ENCODE results near the gene LUC7L3.
"Not testable (repeated sequence)": the region's sequence is repeated elsewhere in the genome, so short reads cannot be mapped to it uniquely, and the experiment has no call there.

Gene LUC7L3

DNA sequence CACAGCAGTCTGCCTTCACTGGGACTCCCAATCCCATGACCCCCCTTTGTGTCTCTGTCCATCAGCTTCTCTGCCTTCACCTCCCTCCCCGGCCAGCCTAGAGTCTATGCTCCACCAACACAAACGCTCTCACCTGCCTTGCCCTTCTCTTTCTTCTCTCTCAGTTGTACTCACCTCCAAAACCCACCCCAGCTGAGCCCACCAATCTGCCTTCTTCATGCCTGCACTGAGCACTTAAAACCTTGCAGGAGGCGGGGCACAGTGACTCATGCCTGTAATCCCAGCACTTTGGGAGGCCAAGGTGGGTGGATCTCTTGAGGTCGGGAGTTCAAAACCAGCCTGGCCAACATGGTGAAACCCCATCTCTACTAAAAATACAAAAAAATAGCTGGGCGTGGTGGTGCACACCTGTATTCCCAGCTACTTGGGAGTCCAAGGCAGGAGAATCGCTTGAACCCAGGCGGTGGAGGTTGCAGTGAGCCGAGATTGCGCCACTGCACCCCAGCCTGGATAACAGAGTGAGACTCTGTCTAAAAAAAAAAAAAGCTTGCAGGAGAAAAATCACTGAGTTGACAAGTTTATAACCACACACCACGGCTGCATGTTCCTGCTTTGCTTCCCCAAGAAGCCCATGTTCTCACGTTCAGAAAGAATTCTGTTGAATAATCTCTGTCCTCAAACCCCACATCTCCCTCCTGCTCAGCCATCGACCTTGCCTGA, 38.7 kb upstream of the LUC7L3 start:
- H3K27ac ChIP-seq (ENCODE audit: low read depth, low read length); H3K9ac ChIP-seq (ENCODE audit: low read depth in 1 of 2, low read length in 2 of 2); H3K27me3 ChIP-seq (ENCODE audit: control insufficient read depth in 1 of 2, insufficient read depth in 2 of 2, low read length in 2 of 2): not testable (repeated sequence)

DNA sequence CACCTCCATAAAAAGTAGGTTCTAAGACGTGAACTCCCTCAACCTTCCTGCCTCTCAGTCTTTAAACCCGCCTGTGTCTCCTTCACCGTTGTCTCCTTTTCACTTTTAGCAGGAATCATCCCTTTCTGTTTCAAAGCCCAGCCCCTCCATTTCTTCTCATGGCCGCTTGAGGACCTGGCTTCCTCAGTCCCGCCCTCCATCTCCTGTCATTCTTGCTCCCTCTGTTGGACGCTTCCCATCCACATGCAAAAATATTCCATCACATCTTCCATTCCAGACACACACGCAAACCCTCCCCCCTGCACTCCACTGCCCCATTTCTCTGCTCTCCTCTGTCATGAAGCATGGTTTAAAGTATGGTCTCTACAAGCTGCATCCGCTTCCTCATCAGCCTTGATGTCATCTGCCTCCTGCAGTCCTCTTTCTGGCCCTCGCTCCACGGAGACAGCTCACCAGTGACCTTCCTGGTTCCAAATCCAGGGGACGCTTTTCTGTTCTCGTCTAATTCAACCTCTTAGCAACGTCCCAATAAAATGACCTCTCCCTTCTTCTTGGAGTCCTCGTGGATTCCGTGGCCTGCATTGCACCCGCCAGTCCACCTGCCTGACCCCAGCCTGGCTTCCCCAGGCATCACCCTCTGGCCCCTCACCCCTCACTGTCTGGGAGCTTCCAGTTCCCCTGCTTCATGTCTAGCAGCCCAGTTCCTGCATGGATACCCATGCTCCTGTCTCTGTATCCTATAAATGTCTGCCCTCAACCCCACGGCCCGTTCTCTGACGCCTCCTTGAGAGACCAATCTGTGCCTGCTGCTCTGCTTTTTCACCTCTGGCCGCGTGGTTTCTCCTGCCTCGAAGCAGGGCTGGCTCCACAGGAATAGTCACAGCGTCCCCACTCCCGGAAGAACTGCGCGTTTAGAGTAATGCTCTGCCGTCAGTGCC, 37.9 kb upstream of the LUC7L3 start:
- Histone ChIP-seq H3K4me1 (ENCODE audit: control insufficient read depth in 1 of 2, insufficient read depth in 2 of 2, low read length in 2 of 2) (peaks cover 27 to 39% of the 10 kb centered on the region in 2 donors), H3K27me3 (ENCODE audit: control insufficient read depth in 1 of 2, insufficient read depth in 2 of 2, low read length in 2 of 2) (no peaks in the 10 kb centered on the region), H3K9ac (ENCODE audit: low read depth in 1 of 2, low read length in 2 of 2) (no peak overlapping the region), H3K27ac (ENCODE audit: low read depth, low read length) (no peak overlapping the region), H3K9me3 (ENCODE audit: control insufficient read depth in 1 of 2, low read length in 2 of 2) (no peaks in the 10 kb centered on the region), H3K4me3 (ENCODE audit: low read depth in 1 of 2, low read length in 2 of 2) (peak overlapping the region in 1 of 2 donors; percentile 4), H3K36me3 (ENCODE audit: control insufficient read depth in 1 of 2, insufficient read depth in 2 of 2, low read length in 2 of 2) (peaks cover 0 to 29% of the 10 kb centered on the region in 2 donors)

More for the DNA sequence above, 38.7 kb upstream of the LUC7L3 start:
- H3K4me3 ChIP-seq (ENCODE audit: low read depth in 1 of 2, low read length in 2 of 2): peak overlapping the region in 1 of 2 donors; percentile 4
- peaks cover 0 to 36% of the 10 kb centered on the region in 2 donors for H3K36me3 ChIP-seq (ENCODE audit: control insufficient read depth in 1 of 2, insufficient read depth in 2 of 2, low read length in 2 of 2)
- H3K4me1 ChIP-seq (ENCODE audit: control insufficient read depth in 1 of 2, insufficient read depth in 2 of 2, low read length in 2 of 2): peaks cover 25 to 38% of the 10 kb centered on the region in 2 donors
- H3K9me3 ChIP-seq (ENCODE audit: control insufficient read depth in 1 of 2, low read length in 2 of 2): not testable (repeated sequence)

DNA sequence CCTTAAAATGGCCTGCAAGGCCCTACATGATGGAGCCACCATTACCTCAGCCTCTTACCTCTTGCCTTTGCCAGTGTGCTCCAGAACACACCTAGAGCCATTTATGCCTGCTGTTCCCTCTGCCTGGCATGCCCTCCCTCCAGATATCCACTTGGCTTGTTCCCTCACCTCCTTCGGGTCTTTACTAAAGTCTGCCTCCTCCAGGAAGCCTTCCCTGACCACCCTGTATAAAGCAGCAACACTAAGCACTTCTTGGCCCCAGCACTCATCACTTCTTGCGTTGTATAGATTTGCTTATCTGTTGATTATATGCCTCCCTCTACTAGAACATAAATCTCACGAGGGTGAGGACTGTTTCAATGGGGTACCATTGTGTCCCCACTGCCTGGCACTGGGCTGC, 37.0 kb upstream of the LUC7L3 start:
- Histone ChIP-seq H3K4me3 (ENCODE audit: low read depth in 1 of 2, low read length in 2 of 2) (no peak overlapping the region), H3K4me1 (ENCODE audit: control insufficient read depth in 1 of 2, insufficient read depth in 2 of 2, low read length in 2 of 2) (peaks cover 34 to 47% of the 10 kb centered on the region in 2 donors), H3K27ac (ENCODE audit: low read depth, low read length) (no peak overlapping the region), H3K27me3 (ENCODE audit: control insufficient read depth in 1 of 2, insufficient read depth in 2 of 2, low read length in 2 of 2) (no peaks in the 10 kb centered on the region), H3K36me3 (ENCODE audit: control insufficient read depth in 1 of 2, insufficient read depth in 2 of 2, low read length in 2 of 2) (peaks cover 0 to 24% of the 10 kb centered on the region in 2 donors), H3K9ac (ENCODE audit: low read depth in 1 of 2, low read length in 2 of 2) (no peak overlapping the region), H3K9me3 (ENCODE audit: control insufficient read depth in 1 of 2, low read length in 2 of 2) (no peaks in the 10 kb centered on the region)

DNA sequence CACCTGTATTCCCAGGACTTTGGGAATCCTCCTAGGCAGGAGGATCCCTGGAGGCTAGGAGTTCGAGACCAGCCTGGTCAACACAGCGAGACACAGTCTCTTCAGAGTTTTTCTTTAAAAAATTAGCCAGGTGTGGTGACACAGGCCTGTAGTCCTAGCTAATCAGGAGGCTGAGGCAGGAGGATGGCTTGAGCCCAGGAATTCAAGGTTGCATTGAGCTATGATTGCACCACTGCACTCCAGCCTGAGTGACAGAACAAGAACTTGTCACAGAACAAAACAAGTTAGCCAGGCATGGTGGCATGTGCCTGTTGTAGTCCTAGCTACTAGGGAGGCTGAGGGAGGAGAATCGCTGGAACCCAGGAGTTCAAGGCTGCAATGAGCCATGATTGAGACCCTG, 36.5 kb upstream of the LUC7L3 start:
- H3K27me3 ChIP-seq (ENCODE audit: control insufficient read depth in 1 of 2, insufficient read depth in 2 of 2, low read length in 2 of 2): no peaks in the 10 kb centered on the region
- no peak overlapping the region for H3K9ac ChIP-seq (ENCODE audit: low read depth in 1 of 2, low read length in 2 of 2)
- H3K4me3 ChIP-seq (ENCODE audit: low read depth in 1 of 2, low read length in 2 of 2): no peak overlapping the region
- H3K4me1 ChIP-seq (ENCODE audit: control insufficient read depth in 1 of 2, insufficient read depth in 2 of 2, low read length in 2 of 2): peaks cover 37 to 52% of the 10 kb centered on the region in 2 donors
- H3K36me3 ChIP-seq (ENCODE audit: control insufficient read depth in 1 of 2, insufficient read depth in 2 of 2, low read length in 2 of 2): peaks cover 0 to 19% of the 10 kb centered on the region in 2 donors
- H3K27ac ChIP-seq (ENCODE audit: low read depth, low read length): no peak overlapping the region
- no peaks in the 10 kb centered on the region for H3K9me3 ChIP-seq (ENCODE audit: control insufficient read depth in 1 of 2, low read length in 2 of 2)

DNA sequence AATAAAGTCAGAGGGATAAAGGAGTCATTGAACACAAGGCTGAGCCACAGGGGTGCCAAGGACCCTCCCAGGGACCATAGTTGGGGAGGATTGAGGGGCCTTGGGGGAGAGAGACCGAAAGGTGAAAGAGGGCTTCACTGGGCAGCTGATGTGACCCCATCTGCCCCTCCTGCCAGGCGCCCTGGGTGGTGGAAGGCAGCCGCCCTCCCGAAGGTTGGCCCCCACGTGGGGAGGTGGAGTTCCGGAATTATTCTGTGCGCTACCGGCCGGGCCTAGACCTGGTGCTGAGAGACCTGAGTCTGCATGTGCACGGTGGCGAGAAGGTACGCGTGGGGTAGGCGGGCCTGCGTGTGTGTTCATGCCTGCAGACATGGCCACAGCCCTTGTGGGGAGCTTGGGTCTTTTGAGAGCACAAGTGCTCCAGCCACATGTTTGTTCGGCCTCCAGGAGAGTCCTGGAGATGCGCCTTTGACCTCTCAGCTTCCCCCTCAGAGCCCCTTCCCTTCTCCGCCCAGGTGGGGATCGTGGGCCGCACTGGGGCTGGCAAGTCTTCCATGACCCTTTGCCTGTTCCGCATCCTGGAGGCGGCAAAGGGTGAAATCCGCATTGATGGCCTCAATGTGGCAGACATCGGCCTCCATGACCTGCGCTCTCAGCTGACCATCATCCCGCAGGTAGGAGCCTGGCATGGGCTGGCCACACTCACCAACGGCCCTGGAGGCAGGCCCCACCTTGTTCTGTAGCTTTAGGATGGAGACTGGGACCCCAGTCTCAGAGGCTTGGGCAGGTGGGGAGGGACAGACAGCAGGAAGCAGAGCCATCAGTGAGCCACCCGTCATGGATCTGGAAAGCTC, 35.7 kb upstream of the LUC7L3 start:
- peaks cover 0 to 12% of the 10 kb centered on the region in 2 donors for H3K36me3 ChIP-seq (ENCODE audit: control insufficient read depth in 1 of 2, insufficient read depth in 2 of 2, low read length in 2 of 2)
- no peaks in the 10 kb centered on the region for H3K27me3 ChIP-seq (ENCODE audit: control insufficient read depth in 1 of 2, insufficient read depth in 2 of 2, low read length in 2 of 2)
- H3K9ac ChIP-seq (ENCODE audit: low read depth in 1 of 2, low read length in 2 of 2): peak overlapping the region in 1 of 2 donors; percentile 35
- peaks cover 42 to 57% of the 10 kb centered on the region in 2 donors for H3K4me1 ChIP-seq (ENCODE audit: control insufficient read depth in 1 of 2, insufficient read depth in 2 of 2, low read length in 2 of 2)
- no peak overlapping the region for H3K4me3 ChIP-seq (ENCODE audit: low read depth in 1 of 2, low read length in 2 of 2)
- H3K27ac ChIP-seq (ENCODE audit: low read depth, low read length): no peak overlapping the region
- no peaks in the 10 kb centered on the region for H3K9me3 ChIP-seq (ENCODE audit: control insufficient read depth in 1 of 2, low read length in 2 of 2)

DNA sequence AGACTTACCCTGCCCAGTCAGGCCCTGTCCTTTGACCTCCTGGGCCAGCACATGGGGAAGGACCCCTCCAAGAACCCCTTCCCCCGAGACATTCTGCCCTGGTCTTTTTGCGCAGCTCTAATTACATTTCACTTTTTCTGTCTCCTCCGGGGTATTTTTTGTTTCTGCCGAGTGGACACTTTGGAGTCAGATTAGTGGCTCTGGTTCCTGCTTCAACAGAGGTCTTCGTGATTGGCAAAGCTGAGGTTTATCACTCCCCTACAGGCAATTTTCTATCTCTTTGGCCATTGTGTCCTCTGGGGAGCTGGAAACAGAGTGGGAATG, 35.2 kb upstream of the LUC7L3 start:
- H3K4me1 ChIP-seq (ENCODE audit: control insufficient read depth in 1 of 2, insufficient read depth in 2 of 2, low read length in 2 of 2): peaks cover 45 to 60% of the 10 kb centered on the region in 2 donors
- H3K9ac ChIP-seq (ENCODE audit: low read depth in 1 of 2, low read length in 2 of 2): peak overlapping the region; percentile 35 to 41
- no peaks in the 10 kb centered on the region for H3K9me3 ChIP-seq (ENCODE audit: control insufficient read depth in 1 of 2, low read length in 2 of 2)
- no peaks in the 10 kb centered on the region for H3K27me3 ChIP-seq (ENCODE audit: control insufficient read depth in 1 of 2, insufficient read depth in 2 of 2, low read length in 2 of 2)
- H3K4me3 ChIP-seq (ENCODE audit: low read depth in 1 of 2, low read length in 2 of 2): peak overlapping the region in 1 of 2 donors; percentile 8
- H3K36me3 ChIP-seq (ENCODE audit: control insufficient read depth in 1 of 2, insufficient read depth in 2 of 2, low read length in 2 of 2): peaks cover 0 to 7% of the 10 kb centered on the region in 2 donors
- H3K27ac ChIP-seq (ENCODE audit: low read depth, low read length): no peak overlapping the region

DNA sequence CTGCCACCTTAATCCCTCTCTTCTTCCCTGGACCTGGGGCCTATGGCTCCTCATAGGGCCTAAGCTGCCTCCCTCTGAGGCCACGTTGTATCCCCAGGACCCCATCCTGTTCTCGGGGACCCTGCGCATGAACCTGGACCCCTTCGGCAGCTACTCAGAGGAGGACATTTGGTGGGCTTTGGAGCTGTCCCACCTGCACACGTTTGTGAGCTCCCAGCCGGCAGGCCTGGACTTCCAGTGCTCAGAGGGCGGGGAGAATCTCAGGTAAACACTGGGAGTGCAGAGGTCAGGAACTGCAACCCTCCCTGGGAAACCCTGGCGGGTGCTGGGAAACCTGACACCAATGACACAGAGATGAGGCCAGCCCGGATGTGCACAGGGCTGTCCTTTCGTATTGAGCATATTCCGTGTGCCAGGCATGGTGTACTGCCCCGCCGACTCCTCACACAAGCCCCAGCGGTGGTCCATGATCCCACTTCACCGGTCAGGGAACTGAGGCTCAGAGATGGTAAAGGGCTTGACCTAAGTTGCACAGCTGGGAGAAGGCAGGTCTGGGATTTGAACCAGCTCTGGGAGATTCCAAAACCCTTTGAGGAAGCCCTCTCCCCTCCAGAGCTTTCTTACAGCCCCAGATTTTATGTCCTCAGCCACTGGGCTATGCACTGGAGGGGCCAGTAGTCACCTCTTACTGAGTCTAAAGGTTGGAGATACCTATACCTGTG, 34.6 kb upstream of the LUC7L3 start:
- peaks cover 51 to 65% of the 10 kb centered on the region in 2 donors for H3K4me1 ChIP-seq (ENCODE audit: control insufficient read depth in 1 of 2, insufficient read depth in 2 of 2, low read length in 2 of 2)

DNA sequence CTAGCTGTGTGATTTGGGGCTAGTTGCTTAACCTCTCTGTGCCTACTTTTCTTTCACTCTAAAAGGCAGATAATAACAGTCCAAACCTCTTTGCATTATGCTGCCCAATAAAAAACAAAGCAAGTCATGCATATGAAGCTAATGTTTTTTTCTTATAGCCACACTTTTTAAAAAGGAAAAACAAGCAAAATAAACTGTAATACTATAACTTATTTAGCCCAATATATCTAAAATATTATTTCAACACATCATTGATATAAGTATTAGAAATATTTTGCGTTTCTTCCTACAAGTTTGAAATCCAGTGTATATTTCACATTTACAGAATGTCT, 34.1 kb upstream of the LUC7L3 start:
- no peak overlapping the region for H3K9ac ChIP-seq (ENCODE audit: low read depth in 1 of 2, low read length in 2 of 2)
- H3K36me3 ChIP-seq (ENCODE audit: control insufficient read depth in 1 of 2, insufficient read depth in 2 of 2, low read length in 2 of 2): no peaks in the 10 kb centered on the region
- no peaks in the 10 kb centered on the region for H3K27me3 ChIP-seq (ENCODE audit: control insufficient read depth in 1 of 2, insufficient read depth in 2 of 2, low read length in 2 of 2)
- no peak overlapping the region for H3K4me3 ChIP-seq (ENCODE audit: low read depth in 1 of 2, low read length in 2 of 2)
- no peaks in the 10 kb centered on the region for H3K9me3 ChIP-seq (ENCODE audit: control insufficient read depth in 1 of 2, low read length in 2 of 2)
- H3K27ac ChIP-seq (ENCODE audit: low read depth, low read length): peak overlapping the region; percentile 44
- peaks cover 56 to 70% of the 10 kb centered on the region in 2 donors for H3K4me1 ChIP-seq (ENCODE audit: control insufficient read depth in 1 of 2, insufficient read depth in 2 of 2, low read length in 2 of 2)

More for the DNA sequence above, 34.6 kb upstream of the LUC7L3 start:
- H3K4me3 ChIP-seq (ENCODE audit: low read depth in 1 of 2, low read length in 2 of 2): peak overlapping the region in 1 of 2 donors; percentile 8
- H3K27me3 ChIP-seq (ENCODE audit: control insufficient read depth in 1 of 2, insufficient read depth in 2 of 2, low read length in 2 of 2): no peaks in the 10 kb centered on the region
- no peaks in the 10 kb centered on the region for H3K9me3 ChIP-seq (ENCODE audit: control insufficient read depth in 1 of 2, low read length in 2 of 2)
- peak overlapping the region; percentile 35 to 41 for H3K9ac ChIP-seq (ENCODE audit: low read depth in 1 of 2, low read length in 2 of 2)
- peaks cover 0 to 2% of the 10 kb centered on the region in 2 donors for H3K36me3 ChIP-seq (ENCODE audit: control insufficient read depth in 1 of 2, insufficient read depth in 2 of 2, low read length in 2 of 2)
- peak overlapping the region; percentile 44 for H3K27ac ChIP-seq (ENCODE audit: low read depth, low read length)

DNA sequence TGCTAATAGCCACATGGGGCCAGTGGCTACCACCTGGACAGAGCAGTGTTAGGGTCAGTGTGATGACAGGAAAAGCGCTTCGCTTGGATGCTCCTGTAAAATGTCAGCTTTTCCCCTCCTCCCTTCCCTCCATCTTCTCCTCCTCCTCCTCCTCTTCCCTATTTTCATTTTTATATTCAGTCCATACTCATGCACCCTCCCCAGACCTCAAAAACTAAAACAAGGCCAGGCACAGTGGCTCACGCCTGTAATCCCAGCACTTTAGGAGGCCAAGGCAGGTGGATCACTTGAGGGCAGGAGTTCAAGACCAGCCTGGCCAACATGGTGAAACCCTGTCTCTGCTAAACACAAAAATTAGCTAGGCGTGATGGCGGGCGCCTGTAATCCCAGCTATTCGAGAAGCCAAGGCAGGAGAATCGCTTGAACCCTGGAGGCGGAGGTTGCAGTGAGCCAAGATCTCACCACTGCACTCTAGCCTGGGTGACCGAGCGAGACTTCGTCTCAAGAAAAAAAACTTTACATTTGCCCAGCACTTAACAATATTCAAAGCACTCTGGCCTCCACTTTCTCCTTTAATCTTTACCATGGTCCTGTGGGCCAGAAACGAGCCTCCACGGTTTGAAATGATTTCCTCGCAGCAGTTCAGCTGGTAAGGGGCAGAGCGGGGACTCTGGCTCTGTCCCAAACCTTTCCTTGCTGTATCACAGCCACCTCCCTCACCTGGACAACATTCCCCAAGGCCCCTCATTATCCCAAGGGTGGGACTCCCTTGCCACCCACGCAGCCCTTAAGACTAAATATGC, 33.5 kb upstream of the LUC7L3 start:
- Histone ChIP-seq H3K27me3 (ENCODE audit: control insufficient read depth in 1 of 2, insufficient read depth in 2 of 2, low read length in 2 of 2) (no peaks in the 10 kb centered on the region), H3K9me3 (ENCODE audit: control insufficient read depth in 1 of 2, low read length in 2 of 2) (no peaks in the 10 kb centered on the region), H3K4me1 (ENCODE audit: control insufficient read depth in 1 of 2, insufficient read depth in 2 of 2, low read length in 2 of 2) (peaks cover 62 to 74% of the 10 kb centered on the region in 2 donors), H3K36me3 (ENCODE audit: control insufficient read depth in 1 of 2, insufficient read depth in 2 of 2, low read length in 2 of 2) (no peaks in the 10 kb centered on the region), H3K4me3 (ENCODE audit: low read depth in 1 of 2, low read length in 2 of 2) (peak overlapping the region in 1 of 2 donors; percentile 43), H3K27ac (ENCODE audit: low read depth, low read length) (peak overlapping the region; percentile 79), H3K9ac (ENCODE audit: low read depth in 1 of 2, low read length in 2 of 2) (peak overlapping the region; percentile 15 to 62)

Measured in duodenal mucosa (tissue), 2 donors.